ENCODE measurements around the gene TIMP4. TPM values are rescaled to one million over a fixed set of nuclear protein-coding genes. Genes with fewer than 3 reads are reported as not detected.
A peak's percentile ranks its signal among the peaks of the same experiment; 100 is the strongest.

Gene TIMP4
- total RNA-seq, 3 donors from 2014 or later: 27.4 to 170 (median 46.9) TPM

GRCh38 chr3:12157026-12157425 lies 1.7 kb downstream of the TIMP4 start:
- intact Hi-C loops (cut with DNase I; ENCODE audit: low total_unique reads): no loop called here

GRCh38 chr3:12155828-12156227 lies 2.9 kb downstream of the TIMP4 start:
- H3K27me3 ChIP-seq: no peaks in the 10 kb centered on the region
- H3K36me3 ChIP-seq: no peaks in the 10 kb centered on the region
- H3K27ac ChIP-seq: no peak overlapping the region
- H3K4me3 ChIP-seq: no peak overlapping the region
- H3K9me3 ChIP-seq: no peaks in the 10 kb centered on the region
- TF ChIP-seq POLR2A (IDR thresholded peaks at IDR 0.05) (no peak), POLR2AphosphoS5 (IDR thresholded peaks at IDR 0.05) (no peak), CTCF (IDR thresholded peaks at IDR 0.05) (no peak)
- H3K4me1 ChIP-seq: no peaks in the 10 kb centered on the region
- DNase-seq (ENCODE audit: low spot score in 2 of 2): no peak
- intact Hi-C loops (cut with DNase I; ENCODE audit: low total_unique reads): no loop called here

More at GRCh38 chr3:12157026-12157425, 1.7 kb downstream of the TIMP4 start:
- no peaks in the 10 kb centered on the region for H3K9me3 ChIP-seq
- DNase-seq (ENCODE audit: low spot score in 2 of 2): no peak
- peak overlapping the region in 1 of 2 donors; percentile 19 for H3K27ac ChIP-seq
- no peaks in the 10 kb centered on the region for H3K27me3 ChIP-seq
- H3K4me3 ChIP-seq: no peak overlapping the region
- no peaks in the 10 kb centered on the region for H3K36me3 ChIP-seq
- H3K4me1 ChIP-seq: no peaks in the 10 kb centered on the region
- TF ChIP-seq POLR2AphosphoS5 (IDR thresholded peaks at IDR 0.05): no peak

GRCh38 chr3:12155264-12155663 lies 3.4 kb downstream of the TIMP4 start:
- TF ChIP-seq CTCF (IDR thresholded peaks at IDR 0.05) (no peak), POLR2A (IDR thresholded peaks at IDR 0.05) (no peak), POLR2AphosphoS5 (IDR thresholded peaks at IDR 0.05) (no peak)
- DNase-seq (ENCODE audit: low spot score in 2 of 2): no peak
- Histone ChIP-seq H3K36me3 (no peaks in the 10 kb centered on the region), H3K9me3 (no peaks in the 10 kb centered on the region), H3K4me1 (no peaks in the 10 kb centered on the region), H3K27ac (no peak overlapping the region), H3K4me3 (no peak overlapping the region), H3K27me3 (no peaks in the 10 kb centered on the region)
- intact Hi-C loops (cut with DNase I; ENCODE audit: low total_unique reads): no loop called here

- H3K9me3 ChIP-seq: no peaks in the 10 kb centered on the region
- no peaks in the 10 kb centered on the region for H3K27me3 ChIP-seq
- no peak overlapping the region for H3K4me3 ChIP-seq
- no peak for DNase-seq (ENCODE audit: low spot score in 2 of 2)
- H3K4me1 ChIP-seq: no peaks in the 10 kb centered on the region
- no peaks in the 10 kb centered on the region for H3K36me3 ChIP-seq
- TF ChIP-seq CTCF (IDR thresholded peaks at IDR 0.05): no peak
- no peak overlapping the region for H3K27ac ChIP-seq
- intact Hi-C loops (cut with DNase I; ENCODE audit: low total_unique reads): no loop called here
Measured at GRCh38 chr3:12154151-12154550, 4.6 kb downstream of the TIMP4 start.

- Histone ChIP-seq H3K36me3 (no peaks in the 10 kb centered on the region), H3K27me3 (no peaks in the 10 kb centered on the region), H3K27ac (no peak overlapping the region), H3K9me3 (no peaks in the 10 kb centered on the region), H3K4me1 (no peaks in the 10 kb centered on the region), H3K4me3 (no peak overlapping the region)
- TF ChIP-seq POLR2AphosphoS5 (IDR thresholded peaks at IDR 0.05) (no peak), POLR2A (IDR thresholded peaks at IDR 0.05) (no peak), CTCF (IDR thresholded peaks at IDR 0.05) (no peak)
- DNase-seq (ENCODE audit: low spot score in 2 of 2): no peak
- intact Hi-C loops (cut with DNase I; ENCODE audit: low total_unique reads): no loop called here
Measured at GRCh38 chr3:12150112-12150511, 8.6 kb downstream of the TIMP4 start.

- Histone ChIP-seq H3K27ac (peak overlapping the region in 1 of 2 donors; percentile 69), H3K36me3 (no peaks in the 10 kb centered on the region), H3K27me3 (no peaks in the 10 kb centered on the region), H3K9me3 (no peaks in the 10 kb centered on the region), H3K4me1 (peaks cover 0 to 8% of the 10 kb centered on the region in 2 donors), H3K4me3 (peak overlapping the region in 1 of 3 donors; percentile 25)
- intact Hi-C loops (cut with DNase I; ENCODE audit: low total_unique reads): loop anchor here (5.0 kb wide), 1 partner anchor 1617 kb away; no protein-coding TSS in a partner anchor
- TF ChIP-seq POLR2AphosphoS5 (IDR thresholded peaks at IDR 0.05) (no peak), CTCF (IDR thresholded peaks at IDR 0.05) (no peak), POLR2A (IDR thresholded peaks at IDR 0.05) (no peak)
- peak in 1 of 2 donors; percentile 56 for DNase-seq (ENCODE audit: low spot score in 2 of 2)
Measured at GRCh38 chr3:12149029-12149428, 9.7 kb downstream of the TIMP4 start.
